Esophagus squamous epithelium (tissue), 4 donors: ENCODE data around the gene POU6F2.

ENCODE experiments used
- POLR2A ChIP-seq, 4 donors: fragments of 450-650 bp; IDR thresholded peaks; one replicate each; pipeline ENCODE4 v1.6.1; 2017; ENCODE audit warnings: antibody characterized with exemption in 4 of 4, mild to moderate bottlenecking in 4 of 4, moderate library complexity in 3 of 4
- TF ChIP-seq, protein P1 (sequence below), 6 experiments: fragments of 450-650 bp in 4 of 6; fragments of 200-600 bp in 2 of 6; sonication (generic) in 2 of 6; IDR thresholded peaks; one replicate each; pipeline ENCODE4 v1.5.1; 2016 to 2019; ENCODE audit warnings: antibody characterized with exemption in 6 of 6, mild to moderate bottlenecking in 4 of 6, moderate library complexity in 4 of 6

DNA sequence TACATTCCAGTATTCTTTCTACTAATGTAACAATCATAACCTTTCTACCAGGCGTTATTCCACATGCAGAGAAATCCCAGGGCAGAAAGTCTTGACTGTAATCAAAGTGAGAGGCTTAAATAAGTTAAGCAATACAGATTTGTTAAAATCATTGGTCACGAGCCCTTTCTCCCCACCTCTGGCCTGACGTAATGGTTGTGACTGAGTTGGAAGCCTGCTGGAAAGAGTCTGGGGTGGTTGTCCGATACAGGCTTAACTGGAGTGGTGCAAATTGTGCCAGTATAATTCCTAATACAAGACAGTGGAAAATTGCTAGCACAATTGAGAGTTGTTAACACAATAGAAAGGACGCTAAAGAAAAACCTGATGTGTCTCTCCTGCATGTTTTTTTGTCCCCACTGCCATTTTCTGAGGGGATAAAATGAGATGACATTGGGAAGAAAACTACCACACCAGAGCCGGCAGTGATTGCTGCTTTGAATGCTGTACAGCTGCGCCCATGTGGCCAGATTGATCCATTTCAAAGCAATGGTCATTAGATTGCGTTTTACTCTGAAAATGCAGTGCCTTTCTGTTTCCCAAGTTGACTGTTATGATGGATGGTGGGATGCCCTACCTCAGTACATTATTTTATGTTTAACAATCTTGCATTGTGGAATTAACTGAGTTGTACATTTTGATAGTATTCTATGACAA is 190.8 kb downstream of the POU6F2 start:
- TF ChIP-seq, protein P1, sequence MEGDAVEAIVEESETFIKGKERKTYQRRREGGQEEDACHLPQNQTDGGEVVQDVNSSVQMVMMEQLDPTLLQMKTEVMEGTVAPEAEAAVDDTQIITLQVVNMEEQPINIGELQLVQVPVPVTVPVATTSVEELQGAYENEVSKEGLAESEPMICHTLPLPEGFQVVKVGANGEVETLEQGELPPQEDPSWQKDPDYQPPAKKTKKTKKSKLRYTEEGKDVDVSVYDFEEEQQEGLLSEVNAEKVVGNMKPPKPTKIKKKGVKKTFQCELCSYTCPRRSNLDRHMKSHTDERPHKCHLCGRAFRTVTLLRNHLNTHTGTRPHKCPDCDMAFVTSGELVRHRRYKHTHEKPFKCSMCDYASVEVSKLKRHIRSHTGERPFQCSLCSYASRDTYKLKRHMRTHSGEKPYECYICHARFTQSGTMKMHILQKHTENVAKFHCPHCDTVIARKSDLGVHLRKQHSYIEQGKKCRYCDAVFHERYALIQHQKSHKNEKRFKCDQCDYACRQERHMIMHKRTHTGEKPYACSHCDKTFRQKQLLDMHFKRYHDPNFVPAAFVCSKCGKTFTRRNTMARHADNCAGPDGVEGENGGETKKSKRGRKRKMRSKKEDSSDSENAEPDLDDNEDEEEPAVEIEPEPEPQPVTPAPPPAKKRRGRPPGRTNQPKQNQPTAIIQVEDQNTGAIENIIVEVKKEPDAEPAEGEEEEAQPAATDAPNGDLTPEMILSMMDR (IDR thresholded peaks at IDR 0.05), result no peak
- TF ChIP-seq POLR2A (IDR thresholded peaks at IDR 0.05), result no peak
